Esophagus squamous epithelium (tissue), 4 donors: ENCODE measurements around the gene CLDN6.

ENCODE experiments used
- CTCF ChIP-seq, 6 experiments: fragments of 450-650 bp in 4 of 6; fragments of 200-600 bp in 2 of 6; sonication (generic) in 2 of 6; IDR thresholded peaks; one replicate each; pipeline ENCODE4 v1.5.1; 2016 to 2019; ENCODE audit warnings: antibody characterized with exemption in 6 of 6, mild to moderate bottlenecking in 4 of 6, moderate library complexity in 4 of 6
- POLR2A ChIP-seq, 4 donors: fragments of 450-650 bp; IDR thresholded peaks; one replicate each; pipeline ENCODE4 v1.6.1; 2017; ENCODE audit warnings: antibody characterized with exemption in 4 of 4, mild to moderate bottlenecking in 4 of 4, moderate library complexity in 3 of 4

GRCh38 chr16:2969545-2970521 is 48.1 kb downstream of the CLDN6 start:
- no peak for TF ChIP-seq POLR2A (IDR thresholded peaks at IDR 0.05)
- peak in 5 of 6 experiments; percentile 23 to 62 (median 34) for TF ChIP-seq CTCF (IDR thresholded peaks at IDR 0.05)
